CD4-positive, alpha-beta memory T cell (primary cell): ENCODE data around the gene MGAM2. TPM values are rescaled to one million over a fixed set of nuclear protein-coding genes. Genes with fewer than 3 reads are reported as not detected.
A peak's percentile ranks its signal among the peaks of the same experiment; 100 is the strongest.

Source experiments
- CTCF ChIA-PET: fragments of 350-600 bp; sonication (Branson Sonifier 250); formaldehyde crosslinking; loops from one replicate; lab custom pipeline; 2021; ENCODE audit warnings: inconsistent platforms; ENCODE audit not compliant: partially characterized antibody; lab: Charles Lee
- POLR2A ChIA-PET: fragments of 350-600 bp; sonication (Branson Sonifier 250); formaldehyde crosslinking; loops from one replicate; lab custom pipeline; 2021; ENCODE audit not compliant: partially characterized antibody; lab: Charles Lee
- DNase-seq, 5 donors: peaks; one replicate each; pipeline versions ENCODE4 v3.0.0 to v3.0.0-alpha.2; 2020 to 2022; ENCODE audit warnings: mixed read lengths in 1 of 5
- H3K27ac ChIP-seq: one replicate; pipeline ENCODE4 v1.7.0; 2013; ENCODE audit warnings: low read depth, low read length
- H3K27me3 ChIP-seq: 2 replicates; pipeline ENCODE4 v1.7.0; 2013; ENCODE audit warnings: mild to moderate bottlenecking, low read length, moderate library complexity; ENCODE audit not compliant: insufficient read depth
- H3K36me3 ChIP-seq: 2 replicates; pipeline ENCODE4 v1.7.0; 2013; ENCODE audit warnings: mild to moderate bottlenecking, low read length, moderate library complexity; ENCODE audit not compliant: insufficient read depth
- H3K4me1 ChIP-seq: 2 replicates; pipeline ENCODE4 v1.7.0; 2013; ENCODE audit warnings: mild to moderate bottlenecking, low read length, moderate library complexity; ENCODE audit not compliant: insufficient read depth
- H3K4me3 ChIP-seq, 2 donors: one replicate each; pipeline ENCODE4 v1.7.0; 2013; ENCODE audit warnings: low read length in 2 of 2, mild to moderate bottlenecking in 1 of 2
- H3K9me3 ChIP-seq, 2 donors: one replicate each; pipeline ENCODE4 v1.7.0; 2013; ENCODE audit warnings: low read length in 2 of 2, control low read depth in 1 of 2; ENCODE audit not compliant: control insufficient read depth in 1 of 2
- H3K27ac Mint-ChIP-seq, 7 donors: one replicate each; pipeline ENCODE4 v1.8.0; 2020 to 2021; ENCODE audit warnings: mixed read lengths in 7 of 7, mild to moderate bottlenecking in 6 of 7, inconsistent platforms in 3 of 7, moderate library complexity in 3 of 7
- H3K27me3 Mint-ChIP-seq, 2 donors: one replicate each; pipeline ENCODE4 v1.8.0; 2020 to 2021; ENCODE audit warnings: mixed read lengths in 2 of 2
- H3K36me3 Mint-ChIP-seq, 2 donors: one replicate each; pipeline ENCODE4 v1.8.0; 2020 to 2021; ENCODE audit warnings: mixed read lengths in 2 of 2, inconsistent platforms in 1 of 2, mild to moderate bottlenecking in 1 of 2
- H3K4me1 Mint-ChIP-seq, 4 donors: one replicate each; pipeline ENCODE4 v1.8.0; 2020 to 2021; ENCODE audit warnings: mixed read lengths in 4 of 4, mild to moderate bottlenecking in 1 of 4
- H3K4me3 Mint-ChIP-seq, 8 donors: one replicate each; pipeline ENCODE4 v1.8.0; 2020 to 2021; ENCODE audit warnings: mixed read lengths in 8 of 8, mild to moderate bottlenecking in 7 of 8, moderate library complexity in 6 of 8, inconsistent platforms in 3 of 8
- H3K9me3 Mint-ChIP-seq, 8 donors: one replicate each; pipeline ENCODE4 v1.8.0; 2020 to 2021; ENCODE audit warnings: mixed read lengths in 8 of 8, mild to moderate bottlenecking in 5 of 8, inconsistent platforms in 3 of 8, moderate library complexity in 1 of 8
- intact Hi-C: fragments of 100-400 bp; cut with micrococcal nuclease; formaldehyde crosslinking; loops from one replicate; pipeline ENCODE4 v1.15.1; 2023
- polyA plus RNA-seq, 2 donors: library from polyadenylated mRNA; unstranded; fragments of 300-500 nt; fragmentation: Illumina TruSeq; gene quantifications; one replicate each; pipeline ENCODE4 v1.2.3, GENCODE V29; 2021
- total RNA-seq, 2 experiments: library from RNA; stranded (reverse); gene quantifications; one replicate each; pipeline ENCODE4 v1.2.3, GENCODE V29; 2021

MGAM2 gene
- total and polyA plus RNA-seq, 4 experiments from 2014 or later, result not detected

- peaks cover 2 to 3% of the 10 kb centered on the region in 2 donors for H3K27me3 Mint-ChIP-seq
- Histone ChIP-seq H3K27ac (no peak overlapping the region), H3K4me1 (no peaks in the 10 kb centered on the region), H3K4me3 (no peak overlapping the region), H3K27me3 (no peaks in the 10 kb centered on the region), H3K9me3 (no peaks in the 10 kb centered on the region), H3K36me3 (no peaks in the 10 kb centered on the region)
- intact Hi-C loops, result loop anchor here (5.0 kb wide), 1 partner anchor 212 kb away; no protein-coding TSS in a partner anchor
- ChIA-PET CTCF (no interaction called here), POLR2A (no interaction called here)
- H3K27ac Mint-ChIP-seq, result no peak overlapping the region
- no peak overlapping the region for H3K4me3 Mint-ChIP-seq
- no peaks in the 10 kb centered on the region for H3K36me3 Mint-ChIP-seq
- DNase-seq, result no peak
- H3K4me1 Mint-ChIP-seq, result no peaks in the 10 kb centered on the region
- H3K9me3 Mint-ChIP-seq, result no peaks in the 10 kb centered on the region
Measured at GRCh38 chr7:142188846-142189245, 77.3 kb downstream of the MGAM2 start.

GRCh38 chr7:142194201-142194600, 82.7 kb downstream of the MGAM2 start:
- H3K4me3 ChIP-seq, result no peak overlapping the region
- no peaks in the 10 kb centered on the region for H3K4me1 Mint-ChIP-seq
- DNase-seq, result no peak
- no peak overlapping the region for H3K4me3 Mint-ChIP-seq
- intact Hi-C loops, result no loop called here
- CTCF ChIA-PET, result no interaction called here
- H3K36me3 Mint-ChIP-seq, result no peaks in the 10 kb centered on the region
- H3K36me3 ChIP-seq, result no peaks in the 10 kb centered on the region
- no peak overlapping the region for H3K27ac ChIP-seq
- no peaks in the 10 kb centered on the region for H3K27me3 ChIP-seq
- peaks cover 4 to 5% of the 10 kb centered on the region in 2 donors for H3K27me3 Mint-ChIP-seq
- H3K27ac Mint-ChIP-seq, result no peak overlapping the region
- peaks cover 0 to 2% (median 0%) of the 10 kb centered on the region in 8 donors for H3K9me3 Mint-ChIP-seq
- H3K9me3 ChIP-seq, result no peaks in the 10 kb centered on the region
- H3K4me1 ChIP-seq, result no peaks in the 10 kb centered on the region
- POLR2A ChIA-PET, result no interaction called here

DNA sequence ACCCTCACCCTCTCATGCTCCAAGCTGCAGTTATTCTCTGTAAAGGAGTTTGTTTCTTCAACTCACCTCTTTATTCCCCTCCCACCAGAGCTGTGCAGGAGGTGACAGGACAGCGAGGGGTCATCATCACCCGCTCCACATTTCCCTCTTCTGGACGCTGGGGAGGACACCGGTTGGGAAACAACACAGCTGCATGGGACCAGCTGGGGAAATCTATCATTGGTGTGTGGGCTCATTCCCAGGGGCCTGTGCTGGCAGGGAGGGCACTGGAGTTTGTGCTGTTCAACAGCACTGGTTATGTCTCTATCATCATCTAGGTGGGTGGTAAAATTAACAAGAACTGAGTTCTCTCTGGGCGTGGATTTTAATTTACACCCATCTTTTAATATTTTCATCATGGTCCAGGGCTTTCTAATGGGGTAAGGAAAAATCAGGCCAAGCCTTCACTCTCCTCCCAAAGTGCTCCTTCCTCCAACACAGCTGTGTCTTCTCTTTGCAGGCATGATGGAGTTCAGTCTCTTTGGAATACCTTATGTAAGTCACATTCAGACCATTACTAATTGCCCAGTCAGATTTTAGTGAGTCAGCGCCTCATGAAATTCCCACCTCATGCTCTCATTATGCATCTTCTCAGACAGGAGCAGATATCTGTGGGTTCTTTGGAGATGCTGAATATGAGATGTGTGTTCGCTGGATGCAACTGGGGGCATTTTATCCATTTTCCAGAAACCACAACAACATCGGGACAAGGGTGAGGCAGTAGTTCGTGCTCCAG, 84.7 kb downstream of the MGAM2 start:
- no peaks in the 10 kb centered on the region for H3K4me1 Mint-ChIP-seq
- CTCF ChIA-PET, result no interaction called here
- Histone ChIP-seq H3K36me3 (no peaks in the 10 kb centered on the region), H3K27ac (no peak overlapping the region), H3K4me1 (no peaks in the 10 kb centered on the region), H3K27me3 (no peaks in the 10 kb centered on the region), H3K9me3 (no peaks in the 10 kb centered on the region), H3K4me3 (no peak overlapping the region)
- DNase-seq, result no peak
- peak overlapping the region in 1 of 8 donors; percentile 5 for H3K4me3 Mint-ChIP-seq
- POLR2A ChIA-PET, result no interaction called here
- H3K9me3 Mint-ChIP-seq, result peaks cover 0 to 2% (median 0%) of the 10 kb centered on the region in 8 donors
- intact Hi-C loops, result no loop called here
- no peak overlapping the region for H3K27ac Mint-ChIP-seq
- H3K36me3 Mint-ChIP-seq, result no peaks in the 10 kb centered on the region
- H3K27me3 Mint-ChIP-seq, result peaks cover 4 to 5% of the 10 kb centered on the region in 2 donors

GRCh38 chr7:142200206-142200605, 88.7 kb downstream of the MGAM2 start:
- Histone ChIP-seq H3K4me3 (no peak overlapping the region), H3K27ac (no peak overlapping the region), H3K4me1 (no peaks in the 10 kb centered on the region), H3K36me3 (no peaks in the 10 kb centered on the region), H3K27me3 (no peaks in the 10 kb centered on the region), H3K9me3 (no peaks in the 10 kb centered on the region)
- H3K4me3 Mint-ChIP-seq, result no peak overlapping the region
- peaks cover 3 to 4% of the 10 kb centered on the region in 2 donors for H3K27me3 Mint-ChIP-seq
- no peak overlapping the region for H3K27ac Mint-ChIP-seq
- H3K9me3 Mint-ChIP-seq, result peaks cover 0 to 2% (median 0%) of the 10 kb centered on the region in 8 donors
- CTCF ChIA-PET, result no interaction called here
- intact Hi-C loops, result no loop called here
- DNase-seq, result no peak
- no peaks in the 10 kb centered on the region for H3K4me1 Mint-ChIP-seq
- H3K36me3 Mint-ChIP-seq, result no peaks in the 10 kb centered on the region
- POLR2A ChIA-PET, result no interaction called here

DNA sequence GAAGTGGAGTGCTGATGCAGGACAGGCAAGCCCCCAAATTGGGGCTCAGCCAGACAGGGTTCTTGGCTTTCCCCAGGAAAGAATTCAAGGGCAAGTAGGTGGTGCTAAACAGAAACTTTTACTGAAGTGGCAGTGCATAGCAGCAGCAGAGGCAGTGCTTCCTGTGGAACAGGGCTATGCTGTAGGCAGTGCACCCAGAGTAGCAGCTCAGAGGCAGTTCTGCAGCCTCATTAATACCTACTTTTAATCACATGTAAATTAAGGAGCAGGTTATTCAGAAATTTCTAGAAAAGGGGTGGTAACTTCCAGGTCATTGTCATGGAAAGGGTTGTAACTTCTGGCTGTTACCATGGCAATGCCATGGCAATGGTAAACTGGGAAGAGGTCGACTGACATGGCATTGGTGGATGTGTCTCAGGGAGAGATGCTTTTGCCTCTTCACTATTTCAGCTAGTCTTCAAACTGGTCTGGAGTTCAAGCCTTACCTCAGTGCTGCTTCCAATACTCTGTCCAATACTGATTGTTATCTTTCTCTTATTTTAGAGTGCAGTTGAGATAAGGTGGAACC, 117.1 kb downstream of the MGAM2 start:
- intact Hi-C loops, result no loop called here
- ChIA-PET CTCF (no interaction called here), POLR2A (no interaction called here)
- Mint-ChIP-seq H3K27ac (no peak overlapping the region), H3K36me3 (no peaks in the 10 kb centered on the region), H3K4me1 (no peaks in the 10 kb centered on the region), H3K9me3 (no peaks in the 10 kb centered on the region), H3K4me3 (no peak overlapping the region), H3K27me3 (peaks cover 4 to 21% of the 10 kb centered on the region in 2 donors)
- Histone ChIP-seq H3K4me1 (no peaks in the 10 kb centered on the region), H3K9me3 (no peaks in the 10 kb centered on the region), H3K36me3 (no peaks in the 10 kb centered on the region), H3K27me3 (no peaks in the 10 kb centered on the region), H3K27ac (no peak overlapping the region), H3K4me3 (no peak overlapping the region)
- DNase-seq, result no peak

- CTCF ChIA-PET, result interaction anchor here (1.0 kb wide), 1 partner anchor 19 kb away, joined by 3 read pairs; no protein-coding TSS in a partner anchor
Measured at GRCh38 chr7:142231716-142232115, 120.2 kb downstream of the MGAM2 start.

DNA sequence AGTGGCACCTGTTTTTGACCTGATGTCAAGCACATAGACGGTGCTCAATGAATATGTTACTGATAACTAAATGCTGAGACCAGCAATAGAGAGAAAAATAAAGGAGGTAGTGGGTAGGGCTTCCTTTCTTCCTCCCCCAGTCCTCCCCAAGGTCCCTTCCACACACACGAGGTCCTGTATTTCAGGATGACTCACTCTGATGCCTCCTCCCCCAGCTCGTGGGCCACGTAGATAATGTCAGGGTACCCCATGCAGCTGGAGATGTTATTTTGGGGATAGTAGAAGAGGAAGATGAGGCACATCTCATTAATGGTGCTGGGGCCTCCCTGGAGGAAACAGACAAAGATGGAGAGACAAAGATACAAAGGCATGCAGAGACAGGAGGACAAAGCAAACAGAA, 129.0 kb downstream of the MGAM2 start:
- no peaks in the 10 kb centered on the region for H3K4me1 Mint-ChIP-seq
- no peaks in the 10 kb centered on the region for H3K9me3 ChIP-seq
- ChIA-PET CTCF (no interaction called here), POLR2A (no interaction called here)
- no peak overlapping the region for H3K4me3 Mint-ChIP-seq
- H3K36me3 Mint-ChIP-seq, result no peaks in the 10 kb centered on the region
- no peak for DNase-seq
- peaks cover 0 to 1% (median 0%) of the 10 kb centered on the region in 8 donors for H3K9me3 Mint-ChIP-seq
- H3K27me3 Mint-ChIP-seq, result peaks cover 13 to 16% of the 10 kb centered on the region in 2 donors
- intact Hi-C loops, result no loop called here
- no peak overlapping the region for H3K27ac ChIP-seq
- no peak overlapping the region for H3K27ac Mint-ChIP-seq
- no peaks in the 10 kb centered on the region for H3K4me1 ChIP-seq
- H3K27me3 ChIP-seq, result no peaks in the 10 kb centered on the region
- H3K4me3 ChIP-seq, result no peak overlapping the region
- H3K36me3 ChIP-seq, result no peaks in the 10 kb centered on the region

More at GRCh38 chr7:142231716-142232115, 120.2 kb downstream of the MGAM2 start:
- intact Hi-C loops, result no loop called here
- H3K9me3 ChIP-seq, result no peaks in the 10 kb centered on the region
- POLR2A ChIA-PET, result no interaction called here
- no peak for DNase-seq
- Mint-ChIP-seq H3K27me3 (peaks cover 6 to 24% of the 10 kb centered on the region in 2 donors), H3K36me3 (no peaks in the 10 kb centered on the region), H3K4me1 (no peaks in the 10 kb centered on the region), H3K27ac (no peak overlapping the region), H3K9me3 (peaks cover 0 to 2% (median 0%) of the 10 kb centered on the region in 8 donors), H3K4me3 (no peak overlapping the region)
- H3K27me3 ChIP-seq, result no peaks in the 10 kb centered on the region
- H3K27ac ChIP-seq, result no peak overlapping the region
- H3K4me3 ChIP-seq, result no peak overlapping the region
- H3K36me3 ChIP-seq, result no peaks in the 10 kb centered on the region
- no peaks in the 10 kb centered on the region for H3K4me1 ChIP-seq
